ENCODE data around the gene MOB2.

Gene MOB2

GRCh38 chr11:1454576-1454975, 32.0 kb downstream of the MOB2 start:
- TF ChIP-seq RARB (CRISPR knock-in tag; IDR thresholded peaks at IDR 0.05), result no peak
- TF ChIP-seq CSRNP3 (CRISPR knock-in tag; IDR thresholded peaks at IDR 0.05), result no peak
- TF ChIP-seq TSHZ2 (CRISPR knock-in tag; IDR thresholded peaks at IDR 0.05), result no peak
- TF ChIP-seq CREB5 (CRISPR knock-in tag; IDR thresholded peaks at IDR 0.05; ENCODE audit: low read depth), result no peak
- TF ChIP-seq CSDC2 (CRISPR knock-in tag; IDR thresholded peaks at IDR 0.05), result no peak
- TF ChIP-seq ZNF8 (CRISPR knock-in tag; IDR thresholded peaks at IDR 0.05), result no peak
- no peak for TF ChIP-seq TOX (CRISPR knock-in tag; IDR thresholded peaks at IDR 0.05; ENCODE audit: borderline replicate concordance)
- no peak for TF ChIP-seq POU6F1 (CRISPR knock-in tag; IDR thresholded peaks at IDR 0.05; ENCODE audit: borderline replicate concordance, low read depth)
- no peak for TF ChIP-seq ZNF565 (CRISPR knock-in tag; conservative IDR thresholded peaks at IDR 0.05; ENCODE audit: low read depth)
- no peak for TF ChIP-seq ZNF70 (CRISPR knock-in tag; IDR thresholded peaks at IDR 0.05)
- TF ChIP-seq ARNTL (CRISPR knock-in tag; IDR thresholded peaks at IDR 0.05; ENCODE audit: borderline replicate concordance, low read depth), result no peak
- no peak for TF ChIP-seq OSR1 (CRISPR knock-in tag; IDR thresholded peaks at IDR 0.05)
- TF ChIP-seq ZFP30 (CRISPR knock-in tag; IDR thresholded peaks at IDR 0.05), result no peak
- TF ChIP-seq ISL1 (CRISPR knock-in tag; IDR thresholded peaks at IDR 0.05), result no peak
- no peak for TF ChIP-seq ESRRG (CRISPR knock-in tag; IDR thresholded peaks at IDR 0.05)
- no peak for TF ChIP-seq BACH2 (CRISPR knock-in tag; IDR thresholded peaks at IDR 0.05; ENCODE audit: borderline replicate concordance)
- no peak for ATAC-seq

- peak; percentile 16; the same call in 2 of the 3 replicates for ATAC-seq
- TF ChIP-seq BACH2 (CRISPR knock-in tag; IDR thresholded peaks at IDR 0.05; ENCODE audit: borderline replicate concordance), result no peak
- no peak for TF ChIP-seq TOX (CRISPR knock-in tag; IDR thresholded peaks at IDR 0.05; ENCODE audit: borderline replicate concordance)
- TF ChIP-seq PPARA (CRISPR knock-in tag; IDR thresholded peaks at IDR 0.05; ENCODE audit: borderline replicate concordance), result no peak
- TF ChIP-seq TSHZ2 (CRISPR knock-in tag; IDR thresholded peaks at IDR 0.05), result no peak
- no peak for TF ChIP-seq TCF4 (CRISPR knock-in tag; IDR thresholded peaks at IDR 0.05; ENCODE audit: borderline replicate concordance)
- TF ChIP-seq ARNTL (CRISPR knock-in tag; IDR thresholded peaks at IDR 0.05; ENCODE audit: borderline replicate concordance, low read depth), result no peak
Measured at GRCh38 chr11:1453611-1454034, 33.0 kb downstream of the MOB2 start.

GRCh38 chr11:1452744-1453143, 33.8 kb downstream of the MOB2 start:
- TF ChIP-seq PATZ1 (CRISPR knock-in tag; IDR thresholded peaks at IDR 0.05; ENCODE audit: borderline replicate concordance), result no peak
- TF ChIP-seq SNAI2 (CRISPR knock-in tag; IDR thresholded peaks at IDR 0.05), result no peak
- no peak for TF ChIP-seq ZFP3 (CRISPR knock-in tag; IDR thresholded peaks at IDR 0.05)
- no peak for TF ChIP-seq RARB (CRISPR knock-in tag; IDR thresholded peaks at IDR 0.05)
- no peak for TF ChIP-seq PPARA (CRISPR knock-in tag; IDR thresholded peaks at IDR 0.05; ENCODE audit: borderline replicate concordance)
- no peak for TF ChIP-seq ZFP30 (CRISPR knock-in tag; IDR thresholded peaks at IDR 0.05)
- TF ChIP-seq OSR1 (CRISPR knock-in tag; IDR thresholded peaks at IDR 0.05), result no peak
- no peak for TF ChIP-seq ESRRG (CRISPR knock-in tag; IDR thresholded peaks at IDR 0.05)
- no peak for TF ChIP-seq CSDC2 (CRISPR knock-in tag; IDR thresholded peaks at IDR 0.05)
- TF ChIP-seq ISL1 (CRISPR knock-in tag; IDR thresholded peaks at IDR 0.05), result no peak
- TF ChIP-seq TCF4 (CRISPR knock-in tag; IDR thresholded peaks at IDR 0.05; ENCODE audit: borderline replicate concordance), result no peak
- TF ChIP-seq ZNF70 (CRISPR knock-in tag; IDR thresholded peaks at IDR 0.05), result no peak
- no peak for TF ChIP-seq POU6F1 (CRISPR knock-in tag; IDR thresholded peaks at IDR 0.05; ENCODE audit: borderline replicate concordance, low read depth)
- no peak for TF ChIP-seq ZNF565 (CRISPR knock-in tag; conservative IDR thresholded peaks at IDR 0.05; ENCODE audit: low read depth)
- no peak for TF ChIP-seq BACH2 (CRISPR knock-in tag; IDR thresholded peaks at IDR 0.05; ENCODE audit: borderline replicate concordance)
- TF ChIP-seq ZNF8 (CRISPR knock-in tag; IDR thresholded peaks at IDR 0.05), result no peak
- no peak for TF ChIP-seq ARNTL (CRISPR knock-in tag; IDR thresholded peaks at IDR 0.05; ENCODE audit: borderline replicate concordance, low read depth)
- TF ChIP-seq ZC3H10 (CRISPR knock-in tag; IDR thresholded peaks at IDR 0.05), result no peak
- no peak for ATAC-seq
